Body of pancreas (tissue), 4 donors: Measurements from ENCODE around the gene TM7SF3.

Source experiments
- POLR2A ChIP-seq, 3 donors: fragments of 450-650 bp; IDR thresholded peaks; one replicate each; pipeline ENCODE4 v1.6.1; 2016; ENCODE audit warnings: antibody characterized with exemption in 3 of 3, mild to moderate bottlenecking in 2 of 3
- TF ChIP-seq, protein P1 (sequence below), 7 experiments: fragments of 450-650 bp in 4 of 7; fragments of 200-600 bp in 3 of 7; sonication (generic) in 3 of 7; IDR thresholded peaks; one replicate each; pipeline ENCODE4 v1.5.1; 2016 to 2019; ENCODE audit warnings: antibody characterized with exemption in 7 of 7

DNA sequence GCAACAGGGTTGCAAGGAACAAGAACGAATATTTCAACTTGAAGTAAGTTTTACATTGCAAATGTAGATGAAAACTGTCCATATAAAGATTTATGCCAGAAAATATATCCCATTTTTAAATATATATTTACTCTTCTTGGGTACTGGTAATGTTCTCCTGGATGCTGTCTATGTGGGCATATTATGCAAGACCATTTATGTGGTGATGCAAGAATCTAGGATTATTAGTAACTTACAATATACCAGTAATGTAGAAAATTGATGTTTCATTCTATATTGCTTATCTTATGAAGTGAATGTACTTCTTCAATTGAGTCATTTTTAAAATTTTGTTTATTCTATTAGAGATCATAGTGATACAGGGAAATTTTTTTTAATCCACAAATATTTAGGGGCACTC, 50.8 kb downstream of the TM7SF3 start:
- TF ChIP-seq POLR2A (IDR thresholded peaks at IDR 0.05): no peak
- TF ChIP-seq, protein P1, sequence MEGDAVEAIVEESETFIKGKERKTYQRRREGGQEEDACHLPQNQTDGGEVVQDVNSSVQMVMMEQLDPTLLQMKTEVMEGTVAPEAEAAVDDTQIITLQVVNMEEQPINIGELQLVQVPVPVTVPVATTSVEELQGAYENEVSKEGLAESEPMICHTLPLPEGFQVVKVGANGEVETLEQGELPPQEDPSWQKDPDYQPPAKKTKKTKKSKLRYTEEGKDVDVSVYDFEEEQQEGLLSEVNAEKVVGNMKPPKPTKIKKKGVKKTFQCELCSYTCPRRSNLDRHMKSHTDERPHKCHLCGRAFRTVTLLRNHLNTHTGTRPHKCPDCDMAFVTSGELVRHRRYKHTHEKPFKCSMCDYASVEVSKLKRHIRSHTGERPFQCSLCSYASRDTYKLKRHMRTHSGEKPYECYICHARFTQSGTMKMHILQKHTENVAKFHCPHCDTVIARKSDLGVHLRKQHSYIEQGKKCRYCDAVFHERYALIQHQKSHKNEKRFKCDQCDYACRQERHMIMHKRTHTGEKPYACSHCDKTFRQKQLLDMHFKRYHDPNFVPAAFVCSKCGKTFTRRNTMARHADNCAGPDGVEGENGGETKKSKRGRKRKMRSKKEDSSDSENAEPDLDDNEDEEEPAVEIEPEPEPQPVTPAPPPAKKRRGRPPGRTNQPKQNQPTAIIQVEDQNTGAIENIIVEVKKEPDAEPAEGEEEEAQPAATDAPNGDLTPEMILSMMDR (IDR thresholded peaks at IDR 0.05): no peak
